NCI-H2081 treated with DMSO at 0.1 percent for 48 hours (cell line): ENCODE data around the gene PROM2.

ENCODE experiments used
- DNase-seq: peaks from one replicate; lab custom pipeline; 2025; lab: John Stamatoyannopoulos, UW

Gene PROM2

GRCh38 chr2:95323347-95324155 is 49.3 kb downstream of the PROM2 start:
- DNase-seq: no peak

GRCh38 chr2:95325026-95325425 is 50.8 kb downstream of the PROM2 start:
- no peak for DNase-seq

- DNase-seq: no peak
Observed at GRCh38 chr2:95325590-95326432, 51.6 kb downstream of the PROM2 start.

GRCh38 chr2:95326433-95327140 is 52.3 kb downstream of the PROM2 start:
- DNase-seq: no peak

- DNase-seq: no peak
Observed at GRCh38 chr2:95327861-95328260, 53.6 kb downstream of the PROM2 start.

- DNase-seq: no peak
Observed at GRCh38 chr2:95328358-95329125, 54.3 kb downstream of the PROM2 start.

- no peak for DNase-seq
Observed at GRCh38 chr2:95329401-95329800, 55.2 kb downstream of the PROM2 start.

- DNase-seq: no peak
Observed at GRCh38 chr2:95329891-95330793, 55.9 kb downstream of the PROM2 start.

- DNase-seq: no peak
Observed at GRCh38 chr2:95330794-95331338, 56.6 kb downstream of the PROM2 start.

GRCh38 chr2:95331606-95332005 is 57.4 kb downstream of the PROM2 start:
- no peak for DNase-seq

GRCh38 chr2:95332036-95332435 is 57.8 kb downstream of the PROM2 start:
- no peak for DNase-seq

- DNase-seq: no peak
Observed at GRCh38 chr2:95333056-95333455, 58.8 kb downstream of the PROM2 start.

- no peak for DNase-seq
Observed at GRCh38 chr2:95333888-95334338, 59.7 kb downstream of the PROM2 start.

GRCh38 chr2:95334916-95335641 is 60.8 kb downstream of the PROM2 start:
- DNase-seq: no peak

GRCh38 chr2:95336406-95336805 is 62.2 kb downstream of the PROM2 start:
- no peak for DNase-seq

- DNase-seq: no peak
Observed at GRCh38 chr2:95337829-95338228, 63.6 kb downstream of the PROM2 start.
